HG03196 (cell line): Measurements from ENCODE around the gene CDX1.

Experiments
- ATAC-seq: cut with Tn5 transposase; IDR thresholded peaks from one replicate; pipeline ENCODE4 v1.9.1; 2021; ENCODE audit not compliant: unreplicated experiment

CDX1 gene

DNA sequence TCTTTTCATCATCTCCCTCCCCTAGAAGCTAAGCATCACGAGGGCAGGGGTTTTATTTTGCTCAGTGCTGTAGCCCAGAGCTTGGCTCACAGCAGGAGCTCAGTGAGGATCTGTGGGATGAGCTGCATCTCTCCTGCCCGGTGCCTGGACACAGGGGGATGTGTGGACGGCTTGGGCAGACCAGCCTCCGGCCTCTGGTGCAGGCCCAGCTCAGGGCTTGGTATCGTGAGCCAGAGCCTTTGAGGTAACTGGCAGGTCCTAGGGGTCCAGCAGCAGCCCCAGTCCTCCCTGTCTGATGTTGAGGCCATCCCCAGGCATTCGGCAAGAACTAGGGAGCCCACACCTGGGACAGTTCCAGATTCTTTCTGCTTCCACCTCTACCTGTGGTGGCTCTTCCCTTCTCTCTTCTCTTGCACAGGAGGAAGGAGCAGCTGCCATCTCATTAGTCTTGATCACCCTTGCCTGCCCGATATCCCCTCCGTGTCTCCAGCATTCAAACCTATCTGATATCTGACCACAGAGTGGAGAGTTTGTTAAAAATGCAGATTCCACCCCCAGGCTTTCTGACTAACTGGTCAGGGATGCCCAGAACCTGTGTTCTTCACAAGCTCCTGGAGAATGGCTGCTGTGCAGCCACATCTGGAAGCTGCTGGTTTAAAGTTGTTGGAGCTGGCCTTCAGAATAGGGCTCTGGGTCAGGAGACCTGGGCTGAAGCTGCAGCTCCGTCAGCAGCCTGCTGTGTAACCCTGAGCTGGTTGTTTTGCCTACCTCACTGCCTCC is 15.4 kb downstream of the CDX1 start:
- ATAC-seq, result no peak

DNA sequence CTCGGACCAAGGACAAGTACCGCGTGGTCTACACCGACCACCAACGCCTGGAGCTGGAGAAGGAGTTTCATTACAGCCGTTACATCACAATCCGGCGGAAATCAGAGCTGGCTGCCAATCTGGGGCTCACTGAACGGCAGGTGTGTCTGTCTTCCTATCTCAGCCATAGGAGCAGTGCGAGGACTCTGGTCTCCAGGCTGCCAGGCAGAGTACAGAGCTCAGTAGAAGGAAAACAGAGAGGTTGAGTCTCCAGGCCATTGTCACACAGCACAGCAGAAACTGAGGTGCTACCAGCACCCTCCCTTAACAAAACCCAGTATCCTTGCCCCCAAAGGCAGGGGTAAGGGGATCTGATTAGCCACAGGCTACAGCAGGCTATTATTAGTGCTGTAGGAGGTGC is 16.2 kb downstream of the CDX1 start:
- ATAC-seq, result no peak

DNA sequence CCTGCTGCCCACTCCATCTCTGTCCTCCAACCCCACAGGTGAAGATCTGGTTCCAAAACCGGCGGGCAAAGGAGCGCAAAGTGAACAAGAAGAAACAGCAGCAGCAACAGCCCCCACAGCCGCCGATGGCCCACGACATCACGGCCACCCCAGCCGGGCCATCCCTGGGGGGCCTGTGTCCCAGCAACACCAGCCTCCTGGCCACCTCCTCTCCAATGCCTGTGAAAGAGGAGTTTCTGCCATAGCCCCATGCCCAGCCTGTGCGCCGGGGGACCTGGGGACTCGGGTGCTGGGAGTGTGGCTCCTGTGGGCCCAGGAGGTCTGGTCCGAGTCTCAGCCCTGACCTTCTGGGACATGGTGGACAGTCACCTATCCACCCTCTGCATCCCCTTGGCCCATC is 16.9 kb downstream of the CDX1 start:
- no peak for ATAC-seq

DNA sequence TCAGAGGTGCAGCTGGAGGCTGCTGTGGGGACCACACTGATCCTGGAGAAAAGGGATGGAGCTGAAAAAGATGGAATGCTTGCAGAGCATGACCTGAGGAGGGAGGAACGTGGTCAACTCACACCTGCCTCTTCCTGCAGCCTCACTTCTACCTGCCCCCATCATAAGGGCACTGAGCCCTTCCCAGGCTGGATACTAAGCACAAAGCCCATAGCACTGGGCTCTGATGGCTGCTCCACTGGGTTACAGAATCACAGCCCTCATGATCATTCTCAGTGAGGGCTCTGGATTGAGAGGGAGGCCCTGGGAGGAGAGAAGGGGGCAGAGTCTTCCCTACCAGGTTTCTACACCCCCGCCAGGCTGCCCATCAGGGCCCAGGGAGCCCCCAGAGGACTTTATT is 17.4 kb downstream of the CDX1 start:
- no peak for ATAC-seq

DNA sequence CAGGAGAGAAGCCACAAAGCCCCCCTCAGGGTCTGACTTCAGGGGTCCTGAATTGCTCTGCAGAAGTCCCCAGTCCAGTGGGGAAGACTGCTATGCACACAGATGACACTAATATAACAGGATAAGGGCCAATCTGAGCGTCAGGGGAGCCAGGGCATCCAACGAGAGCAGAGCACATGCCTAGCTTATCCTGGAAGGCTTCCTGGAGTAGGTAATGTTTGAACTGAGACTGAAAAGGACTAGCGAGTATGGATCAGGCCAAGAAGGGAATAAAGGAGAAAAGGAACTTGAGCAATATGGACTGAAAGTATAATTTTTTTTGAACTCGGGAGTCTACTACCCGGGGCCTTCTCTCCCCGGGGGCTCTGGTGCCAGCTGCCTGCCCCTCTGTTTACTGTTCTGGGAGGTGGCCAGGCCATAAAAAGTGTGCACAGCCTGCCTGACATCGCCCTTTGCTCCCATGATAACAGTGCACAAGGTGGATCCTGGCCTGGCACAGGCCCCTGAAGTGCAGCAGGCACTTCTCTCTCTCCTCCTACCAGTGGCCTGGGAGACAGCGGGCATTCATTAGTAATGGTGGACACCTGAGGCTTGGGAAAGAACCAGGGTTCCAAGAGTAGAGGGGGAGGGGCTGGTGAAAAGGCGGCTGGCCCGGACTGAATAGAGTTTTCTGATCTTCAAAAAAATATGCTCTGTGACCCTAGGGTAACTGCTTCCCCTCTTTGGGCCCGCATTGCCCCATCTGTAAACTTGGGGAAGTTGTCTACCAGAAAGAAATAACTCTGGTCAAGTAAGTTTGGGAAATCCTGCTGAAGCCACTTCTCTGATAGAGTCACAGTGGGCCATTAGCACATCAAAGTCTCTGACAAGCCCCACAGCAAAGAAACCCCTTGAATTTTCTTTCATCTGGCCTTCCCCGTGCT is 18.7 kb downstream of the CDX1 start:
- ATAC-seq, result no peak

DNA sequence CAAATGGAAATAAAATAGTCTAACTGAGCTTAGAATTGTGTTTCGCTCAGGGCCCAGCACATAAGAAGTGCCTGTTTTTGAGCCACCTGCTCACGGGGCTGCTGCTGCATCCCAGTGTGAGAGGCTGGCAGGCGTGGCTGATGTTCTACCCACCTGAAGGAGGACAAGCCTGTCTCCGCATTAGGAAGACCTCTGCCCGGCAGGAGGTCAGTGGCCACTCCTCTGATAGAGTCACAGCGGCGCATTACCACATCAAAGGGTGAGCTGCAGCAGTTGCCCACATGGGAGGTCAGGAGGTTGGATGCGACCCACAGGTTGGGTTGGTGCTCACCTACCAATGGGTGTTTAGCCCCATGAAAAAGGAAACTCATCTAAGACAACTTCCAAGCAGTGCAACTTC is 19.6 kb downstream of the CDX1 start:
- ATAC-seq, result no peak

DNA sequence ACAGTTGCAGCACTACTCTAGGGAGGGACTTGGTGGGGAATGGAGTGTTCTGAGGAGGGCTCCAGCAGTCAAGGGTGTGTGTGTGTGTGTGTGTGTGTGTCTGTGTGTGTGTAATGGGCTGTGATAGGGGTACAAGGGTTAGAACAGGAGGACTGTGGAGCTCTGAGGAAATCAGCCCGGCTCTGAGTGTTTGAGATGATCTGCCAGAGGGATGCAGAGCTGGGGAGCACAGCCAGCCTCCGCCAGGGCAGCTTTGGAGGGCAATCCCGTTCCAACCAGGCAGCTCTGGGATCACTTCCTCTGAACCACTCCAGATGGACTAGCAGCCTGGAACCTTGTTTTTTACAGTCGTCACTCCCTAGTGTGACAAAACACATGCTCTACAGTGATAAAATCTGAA is 20.3 kb downstream of the CDX1 start:
- ATAC-seq, result no peak

DNA sequence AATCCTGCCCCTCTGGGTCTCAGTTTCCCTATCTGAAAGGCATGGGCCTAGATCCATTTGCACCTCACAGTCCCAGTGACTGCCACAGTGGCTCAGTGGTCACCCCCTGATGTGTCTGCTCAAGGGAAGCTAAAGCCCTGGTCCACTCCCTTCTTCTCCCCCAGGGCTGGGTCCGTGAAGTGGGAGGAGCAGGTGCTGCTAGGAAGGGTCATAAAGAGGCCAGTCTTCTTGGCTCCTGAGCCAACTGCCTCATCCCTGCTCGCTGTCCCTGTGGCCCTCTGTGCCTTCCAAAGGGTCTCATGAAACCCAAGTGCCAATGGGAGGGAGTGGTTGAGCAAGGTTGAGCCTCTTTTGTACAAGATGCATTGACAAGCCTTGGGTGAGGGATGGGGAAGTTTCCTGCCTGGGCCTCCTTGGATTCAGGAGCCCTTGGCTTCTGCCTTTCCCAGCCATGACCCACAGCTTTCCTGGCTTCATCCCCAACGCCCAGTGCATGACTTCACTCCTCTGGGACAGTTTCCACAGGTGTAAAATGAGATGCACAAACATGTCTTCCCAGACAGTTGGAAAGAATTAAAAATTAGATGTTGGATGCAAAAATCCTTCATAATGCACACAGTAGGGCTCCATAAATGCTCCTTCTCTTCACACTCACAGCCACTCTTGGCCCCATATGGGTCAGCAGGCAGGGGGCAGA is 21.7 kb downstream of the CDX1 start:
- no peak for ATAC-seq

DNA sequence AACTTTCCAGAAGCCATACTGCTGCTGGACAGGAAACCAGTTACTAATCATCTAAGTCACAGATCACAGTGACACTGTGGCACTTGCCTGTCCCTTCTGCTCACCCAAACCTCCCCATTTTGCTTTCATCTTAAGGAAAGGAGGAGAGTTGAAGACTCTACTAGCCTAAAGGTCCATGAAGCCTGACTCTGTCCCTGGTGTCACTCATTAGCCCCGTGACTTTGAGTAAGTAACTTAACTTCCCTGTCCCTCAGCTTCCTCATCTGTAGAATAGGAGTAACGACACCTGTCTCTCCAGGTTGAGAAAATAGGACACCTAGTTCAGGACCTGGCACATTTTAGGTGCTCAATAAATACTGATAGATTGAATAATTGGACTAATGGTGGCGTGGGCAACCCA is 22.7 kb downstream of the CDX1 start:
- no peak for ATAC-seq

DNA sequence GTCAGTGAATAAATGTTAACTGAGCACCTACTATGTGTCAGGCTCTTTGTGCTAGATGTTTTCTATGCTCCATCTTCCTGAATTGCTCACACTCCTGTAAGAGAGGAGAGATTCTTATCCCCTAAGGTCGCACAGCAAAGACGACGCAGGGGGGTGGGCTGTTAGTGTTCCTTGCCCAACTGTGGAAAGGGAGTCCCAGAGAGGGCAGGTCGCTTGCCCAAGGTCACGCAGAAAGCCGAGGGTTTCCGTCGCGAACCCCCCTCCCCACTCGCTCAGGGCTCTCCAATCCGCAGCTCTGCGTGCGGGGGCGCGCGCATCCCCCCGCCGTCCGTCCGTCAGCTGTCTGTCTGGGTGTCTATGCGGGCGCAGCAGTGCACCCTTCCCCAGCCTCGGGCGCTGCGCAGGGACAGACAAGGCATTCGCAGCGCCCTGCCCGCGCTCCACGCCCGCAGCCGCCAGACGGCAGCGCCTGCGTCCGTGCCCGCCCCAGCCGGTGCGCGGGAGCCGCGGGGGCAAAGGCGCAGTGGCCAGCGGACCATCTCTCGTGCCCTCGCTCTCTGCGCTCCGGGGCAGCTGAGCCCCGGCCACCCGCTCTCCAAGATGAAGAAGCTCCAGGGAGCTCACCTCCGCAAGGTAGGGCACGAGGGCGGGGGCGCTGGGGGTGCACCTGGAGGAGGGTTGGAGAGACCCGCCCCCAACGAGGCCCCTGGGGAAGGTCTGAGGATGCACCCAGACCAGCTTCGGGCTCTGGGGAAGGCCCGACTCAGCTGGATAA is 23.3 kb downstream of the CDX1 start, which contains the start of gene SLC6A7:
SLC6A7 (plus strand) TSS at position 335 of the 775 bp plus-strand sequence; CDS start at position 601, 266 bp downstream.
- no peak for ATAC-seq

DNA sequence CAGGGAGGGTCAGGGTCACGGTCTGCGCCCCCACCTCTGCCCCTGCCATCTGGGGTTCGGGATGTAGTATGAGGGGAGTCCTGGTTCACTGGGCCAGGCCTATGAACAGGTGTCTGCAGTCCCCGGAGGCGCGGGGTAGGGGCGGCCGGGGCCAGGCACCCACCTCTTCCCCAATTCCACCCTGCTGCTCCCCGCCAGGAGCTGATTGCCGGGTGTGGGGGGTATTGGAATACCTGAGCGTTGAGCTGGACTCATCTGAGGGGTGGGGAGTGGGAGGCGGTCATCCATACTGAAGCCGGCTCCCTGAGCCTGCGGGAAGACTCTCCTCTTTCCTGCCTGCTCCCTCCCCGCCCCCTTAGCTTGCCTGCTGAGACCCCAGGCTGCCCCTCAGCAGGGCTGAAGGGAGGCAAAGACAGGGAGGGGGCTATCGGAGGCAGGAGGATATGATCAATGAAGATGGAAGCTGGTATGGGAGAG is 24.0 kb downstream of the CDX1 start:
- ATAC-seq, result no peak

DNA sequence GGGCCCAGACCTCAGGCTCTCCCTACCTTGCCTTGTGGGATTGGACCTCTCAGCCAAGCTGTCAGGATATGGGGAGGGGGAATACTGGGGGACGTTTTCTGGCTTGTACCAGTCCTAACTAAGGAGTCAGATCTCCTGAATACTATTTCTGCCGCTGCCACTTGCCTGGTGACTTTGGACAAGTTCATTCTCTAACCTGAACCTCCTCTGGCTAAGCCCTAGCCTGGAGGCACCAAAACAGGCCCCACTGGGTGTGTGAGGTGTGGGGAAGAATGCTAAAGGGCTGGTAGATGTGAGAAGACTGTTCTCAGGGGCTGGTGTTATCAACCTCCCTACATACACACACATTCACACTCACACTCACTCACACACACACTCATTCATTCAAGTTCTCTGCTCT is 24.4 kb downstream of the CDX1 start:
- no peak for ATAC-seq

DNA sequence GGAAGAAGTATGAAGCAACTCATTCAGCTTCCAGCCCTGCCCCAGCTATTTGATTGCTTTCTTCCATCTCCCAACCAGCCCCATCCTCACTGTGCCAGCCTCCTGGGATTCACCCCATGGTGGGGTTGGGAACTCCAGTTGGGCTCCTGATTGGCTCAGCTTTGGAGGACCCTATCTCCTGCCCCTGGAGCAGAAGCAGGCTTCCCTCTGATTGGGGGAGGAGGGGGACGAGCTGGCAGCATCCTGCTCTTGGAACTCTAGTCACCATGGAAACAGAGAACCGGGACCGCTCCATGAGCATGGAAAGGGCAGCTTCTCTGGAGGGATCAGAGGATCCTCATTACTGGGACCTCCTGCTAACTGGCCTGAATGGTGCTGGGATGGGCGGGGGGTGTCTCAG is 25.9 kb downstream of the CDX1 start:
- ATAC-seq, result no peak

DNA sequence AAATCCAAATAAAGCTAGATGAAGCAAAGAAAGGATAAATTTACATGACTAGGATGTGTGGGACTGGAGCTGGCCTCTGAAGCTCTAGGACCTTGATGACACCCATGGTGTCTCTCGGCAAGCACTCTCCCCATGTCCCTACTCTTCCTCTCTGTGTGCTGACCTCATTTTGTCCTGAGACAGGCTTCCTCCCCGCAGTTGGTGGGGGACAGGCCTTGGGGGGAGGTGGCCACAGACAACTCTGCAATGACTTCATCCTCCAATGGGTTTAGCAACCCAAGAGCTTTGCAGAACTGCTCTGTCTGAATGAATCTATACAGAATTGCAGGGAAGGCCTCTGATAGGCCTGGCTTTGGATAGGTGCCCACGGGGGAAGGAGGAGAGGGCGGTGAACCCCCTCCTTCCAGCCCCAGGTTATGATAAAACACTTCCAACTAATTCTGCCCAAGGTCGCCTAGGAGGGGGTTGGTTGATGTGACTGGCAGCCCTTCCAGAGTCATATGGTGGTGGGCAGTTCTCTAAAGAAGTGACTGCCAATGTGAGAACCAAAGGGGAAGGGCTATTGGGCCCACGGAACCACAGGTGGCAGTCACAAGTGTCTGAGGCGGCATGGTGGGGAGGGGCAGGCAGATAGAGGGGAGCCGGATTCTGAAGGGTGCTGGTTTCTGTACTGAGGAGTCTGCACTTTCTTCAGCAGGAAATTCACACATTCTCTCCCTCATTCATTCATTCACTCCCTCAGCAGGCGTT is 29.3 kb downstream of the CDX1 start:
- ATAC-seq, result no peak

DNA sequence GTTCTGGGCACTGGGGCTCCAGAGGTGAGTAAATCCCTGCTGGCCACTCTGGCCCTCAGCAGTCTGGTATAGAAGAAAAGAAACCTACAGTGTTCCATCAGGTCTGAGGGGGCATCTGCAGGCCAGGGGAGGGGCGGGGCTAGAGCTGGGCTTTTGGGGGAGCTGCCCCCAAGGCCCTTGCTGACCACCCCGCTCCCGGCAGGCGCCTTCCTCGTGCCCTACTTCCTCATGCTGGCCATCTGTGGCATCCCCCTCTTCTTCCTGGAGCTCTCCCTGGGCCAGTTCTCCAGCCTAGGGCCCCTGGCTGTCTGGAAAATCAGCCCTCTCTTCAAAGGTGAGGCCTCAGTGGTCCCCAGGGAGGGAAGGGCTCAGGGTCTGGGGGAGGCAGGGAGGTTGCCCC is 29.9 kb downstream of the CDX1 start:
- no peak for ATAC-seq

DNA sequence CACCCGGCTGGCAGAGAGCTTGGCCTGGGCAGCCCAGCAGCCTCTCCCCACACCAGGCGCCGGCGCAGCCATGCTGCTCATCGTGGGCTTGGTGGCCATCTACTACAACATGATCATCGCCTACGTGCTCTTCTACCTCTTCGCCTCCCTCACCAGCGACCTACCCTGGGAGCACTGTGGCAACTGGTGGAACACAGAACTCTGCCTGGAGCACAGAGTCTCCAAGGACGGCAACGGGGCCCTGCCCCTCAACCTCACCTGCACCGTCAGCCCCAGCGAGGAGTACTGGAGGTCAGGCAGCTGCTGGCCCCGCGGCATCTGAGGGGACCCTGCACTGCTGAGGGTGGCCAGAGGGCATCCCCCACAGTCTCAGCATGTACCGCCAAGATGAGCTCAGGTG is 30.4 kb downstream of the CDX1 start:
- no peak for ATAC-seq

DNA sequence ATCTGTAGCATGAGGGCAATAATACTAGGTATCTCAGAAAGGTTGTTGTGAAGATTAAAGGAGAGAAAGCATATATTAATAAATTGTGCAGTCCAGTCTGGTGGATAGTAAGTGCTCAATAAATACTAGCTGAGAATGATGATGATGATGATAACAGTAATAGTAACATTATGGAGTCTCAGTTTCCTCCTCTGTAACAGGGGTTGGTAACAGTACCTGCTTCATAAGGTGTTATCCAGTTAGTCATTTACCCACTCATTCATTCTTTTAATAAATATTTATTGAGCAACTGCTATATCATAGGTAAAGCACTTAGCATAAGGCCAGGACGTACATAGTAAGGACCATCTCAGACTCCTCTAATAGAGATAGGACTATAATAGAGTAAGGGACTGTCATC is 30.9 kb downstream of the CDX1 start:
- no peak for ATAC-seq

DNA sequence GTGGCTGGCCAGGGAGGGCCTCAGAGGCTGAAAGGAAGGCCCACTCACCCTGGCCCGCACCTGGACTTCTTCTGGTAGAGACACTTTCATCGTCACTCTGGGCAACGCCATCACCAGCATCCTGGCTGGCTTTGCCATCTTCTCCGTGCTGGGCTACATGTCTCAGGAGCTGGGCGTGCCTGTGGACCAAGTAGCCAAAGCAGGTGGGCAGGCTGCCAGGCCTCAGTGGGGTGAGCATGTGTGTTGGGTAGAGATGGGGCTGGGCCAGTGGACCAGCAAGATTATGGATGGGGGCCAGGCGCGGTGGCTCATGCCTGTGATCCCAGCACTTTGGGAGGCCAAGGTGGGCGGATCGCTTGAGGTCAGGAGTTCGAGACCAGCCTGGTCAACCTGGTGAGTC is 35.9 kb downstream of the CDX1 start:
- ATAC-seq, result no peak

DNA sequence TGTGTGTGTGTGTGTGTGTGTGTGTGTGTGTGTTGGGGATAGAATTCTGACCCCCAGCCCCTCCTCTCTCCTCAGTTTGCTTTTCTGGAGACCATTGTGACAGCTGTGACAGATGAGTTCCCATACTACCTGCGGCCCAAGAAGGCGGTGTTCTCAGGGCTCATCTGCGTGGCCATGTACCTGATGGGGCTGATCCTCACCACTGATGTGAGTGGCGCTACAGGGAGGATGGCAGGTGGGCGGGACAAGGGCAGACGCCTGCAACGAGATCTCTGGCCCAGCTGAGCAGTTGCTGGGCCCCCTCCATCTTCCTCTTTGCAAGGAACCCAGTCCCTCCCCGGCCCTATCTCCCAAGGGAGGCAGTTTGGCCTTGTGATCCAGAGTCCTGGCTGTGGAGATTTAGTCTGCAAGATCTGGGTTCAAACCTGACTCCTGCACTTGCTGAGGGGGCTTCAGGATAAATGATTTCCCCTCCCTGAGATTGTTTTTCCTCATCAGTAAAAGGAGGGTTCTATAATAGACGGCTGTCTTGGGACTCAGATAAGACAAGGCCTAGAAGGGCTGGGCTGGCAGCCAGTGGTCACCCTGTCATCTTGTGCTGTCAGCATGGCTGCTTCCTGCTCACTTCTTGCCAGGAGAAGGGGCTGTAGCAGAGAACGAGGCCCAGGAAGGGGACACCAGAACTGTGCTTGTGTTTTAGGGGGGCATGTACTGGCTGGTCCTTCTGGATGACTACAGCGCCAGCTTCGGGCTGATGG is 37.4 kb downstream of the CDX1 start:
- no peak for ATAC-seq
